Measurements from ENCODE around the gene TM4SF5. TPM values are rescaled to one million over a fixed set of nuclear protein-coding genes. Genes with fewer than 3 reads are reported as not detected.

Gene TM4SF5
- total RNA-seq, 1 donor from 2014 or later = not detected

- no peak for DNase-seq (ENCODE audit: low read depth, low spot score)
Measured at GRCh38 chr17:4788807-4789700, 17.4 kb downstream of the TM4SF5 start, which contains the start of gene GLTPD2. Gene GLTPD2 (plus strand): TSS chr17:4788964. CDS start chr17:4789012, 48 bp downstream.

DNA sequence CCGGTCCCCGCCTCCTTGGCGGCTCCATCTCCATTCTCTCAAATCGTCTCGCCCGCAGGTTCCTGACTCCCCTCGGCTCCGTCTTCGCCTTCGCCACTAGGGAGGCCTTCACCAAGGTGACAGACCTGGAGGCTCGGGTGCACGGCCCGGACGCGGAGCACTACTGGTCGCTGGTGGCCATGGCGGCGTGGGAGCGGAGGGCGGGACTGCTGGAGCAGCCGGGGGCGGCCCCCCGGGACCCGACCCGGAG, 17.9 kb downstream of the TM4SF5 start:
- no peak for DNase-seq (ENCODE audit: low read depth, low spot score)

GRCh38 chr17:4789951-4790704, 18.4 kb downstream of the TM4SF5 start:
- peak; percentile 48 for DNase-seq (ENCODE audit: low read depth, low spot score)

GRCh38 chr17:4790705-4791088, 19.0 kb downstream of the TM4SF5 start:
- no peak for DNase-seq (ENCODE audit: low read depth, low spot score)

DNA sequence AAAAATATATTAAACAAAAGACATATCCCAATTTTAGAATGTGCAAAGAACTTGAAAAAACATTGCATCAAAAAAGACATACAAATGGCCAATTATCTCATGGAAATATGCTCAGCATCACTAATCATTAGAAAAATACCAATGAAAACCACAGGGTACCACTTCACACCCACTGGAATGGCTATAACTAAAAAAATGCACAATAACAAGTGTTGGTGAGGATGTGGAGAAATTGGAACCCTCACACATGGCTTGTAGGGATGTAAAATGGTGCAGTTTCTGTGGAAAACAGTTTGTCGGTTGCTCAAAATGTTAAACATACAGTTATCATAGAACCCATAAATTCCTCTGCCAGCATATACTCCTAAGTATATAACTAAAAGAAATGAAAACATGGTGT, 23.5 kb downstream of the TM4SF5 start:
- DNase-seq (ENCODE audit: low read depth, low spot score) = no peak

GRCh38 chr17:4796552-4796920, 24.9 kb downstream of the TM4SF5 start:
- DNase-seq (ENCODE audit: low read depth, low spot score) = no peak

GRCh38 chr17:4800462-4801196, 28.9 kb downstream of the TM4SF5 start:
- no peak for DNase-seq (ENCODE audit: low read depth, low spot score)

DNA sequence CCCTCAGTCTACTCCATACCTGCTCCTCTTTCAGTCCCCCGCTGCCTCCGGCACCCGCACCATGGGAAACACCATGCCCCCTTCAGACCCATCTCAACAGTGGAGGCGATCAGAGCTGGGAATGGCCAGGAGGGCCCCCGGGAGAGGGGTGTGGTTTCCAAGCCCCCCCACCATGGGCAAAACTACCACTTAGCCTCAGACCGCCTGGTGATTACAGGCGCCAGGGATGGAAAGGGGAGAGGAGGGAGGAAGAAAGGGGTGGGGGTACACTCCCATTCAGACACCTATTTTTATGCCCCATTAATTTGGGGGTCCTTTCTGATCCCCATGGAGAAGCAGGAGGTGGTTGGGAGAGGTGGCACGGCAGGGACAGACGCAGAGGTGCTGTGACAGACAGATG, 30.5 kb downstream of the TM4SF5 start, which contains the start of gene C17orf114:
Gene C17orf114, minus strand, starts transcription at position 101 of the 400 bp plus-strand sequence.
- DNase-seq (ENCODE audit: low read depth, low spot score) = no peak

- no peak for DNase-seq (ENCODE audit: low read depth, low spot score)
Measured at GRCh38 chr17:4806456-4806776, 34.7 kb downstream of the TM4SF5 start.

GRCh38 chr17:4806777-4807604, 35.3 kb downstream of the TM4SF5 start, which contains the start of gene PLD2:
Gene PLD2 (plus strand): TSS chr17:4807152. CDS start chr17:4807773, 621 bp downstream.
- no peak for DNase-seq (ENCODE audit: low read depth, low spot score)

DNA sequence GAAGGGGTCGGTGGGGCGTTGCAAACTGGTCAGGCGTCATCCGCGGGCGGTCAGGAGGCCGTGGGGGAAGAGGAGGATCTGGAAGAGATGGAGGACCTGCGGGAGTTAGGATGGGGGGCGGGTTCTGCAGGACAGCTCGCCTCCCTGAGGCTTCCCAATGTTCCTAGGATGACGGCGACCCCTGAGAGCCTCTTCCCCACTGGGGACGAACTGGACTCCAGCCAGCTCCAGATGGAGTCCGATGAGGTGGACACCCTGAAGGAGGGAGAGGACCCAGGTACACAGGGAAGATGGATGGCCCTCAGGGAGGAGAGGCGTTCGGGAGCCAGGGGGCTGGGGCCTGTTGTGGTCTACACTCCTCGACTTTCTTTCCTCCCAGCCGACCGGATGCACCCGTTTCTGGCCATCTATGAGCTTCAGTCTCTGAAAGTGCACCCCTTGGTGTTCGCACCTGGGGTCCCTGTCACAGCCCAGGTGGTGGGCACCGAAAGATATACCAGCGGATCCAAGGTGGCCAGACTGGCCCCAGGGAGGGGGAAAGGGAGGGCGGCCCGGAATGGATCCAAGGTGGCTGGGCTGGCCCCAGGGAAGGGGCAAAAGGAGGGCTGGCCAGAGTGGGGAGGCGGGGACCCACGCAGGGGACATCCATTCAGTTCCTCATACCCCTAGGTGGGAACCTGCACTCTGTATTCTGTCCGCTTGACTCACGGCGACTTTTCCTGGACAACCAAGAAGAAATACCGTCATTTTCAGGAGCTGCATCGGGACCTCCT, 36.1 kb downstream of the TM4SF5 start:
- no peak for DNase-seq (ENCODE audit: low read depth, low spot score)

- DNase-seq (ENCODE audit: low read depth, low spot score) = no peak
Measured at GRCh38 chr17:4808378-4808767, 36.7 kb downstream of the TM4SF5 start.

DNA sequence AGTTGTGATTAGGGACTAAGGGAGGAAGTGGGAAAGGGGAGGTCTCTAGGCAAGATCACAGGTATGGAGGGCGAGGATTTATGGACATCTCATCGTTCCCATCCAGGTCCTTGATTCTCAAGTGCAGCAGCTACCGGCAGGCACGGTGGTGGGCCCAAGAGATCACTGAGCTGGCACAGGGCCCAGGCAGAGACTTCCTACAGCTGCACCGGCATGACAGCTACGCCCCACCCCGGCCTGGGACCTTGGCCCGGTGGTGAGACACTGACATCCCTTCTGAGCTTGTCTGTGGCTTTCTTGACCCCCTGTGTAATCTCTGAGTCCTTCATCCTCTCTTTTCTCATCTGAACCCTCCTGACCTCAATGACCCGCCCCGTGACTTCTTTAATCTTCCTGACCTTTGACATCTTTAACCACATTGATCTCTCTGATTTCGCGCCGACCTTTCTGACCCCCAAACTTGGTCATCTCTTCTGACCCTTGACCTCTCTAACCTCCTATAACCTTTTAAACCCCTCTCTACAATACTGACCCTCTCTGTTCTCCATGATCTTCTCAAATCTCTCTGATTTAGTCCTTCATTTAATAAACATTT, 39.1 kb downstream of the TM4SF5 start:
- no peak for DNase-seq (ENCODE audit: low read depth, low spot score)

DNA sequence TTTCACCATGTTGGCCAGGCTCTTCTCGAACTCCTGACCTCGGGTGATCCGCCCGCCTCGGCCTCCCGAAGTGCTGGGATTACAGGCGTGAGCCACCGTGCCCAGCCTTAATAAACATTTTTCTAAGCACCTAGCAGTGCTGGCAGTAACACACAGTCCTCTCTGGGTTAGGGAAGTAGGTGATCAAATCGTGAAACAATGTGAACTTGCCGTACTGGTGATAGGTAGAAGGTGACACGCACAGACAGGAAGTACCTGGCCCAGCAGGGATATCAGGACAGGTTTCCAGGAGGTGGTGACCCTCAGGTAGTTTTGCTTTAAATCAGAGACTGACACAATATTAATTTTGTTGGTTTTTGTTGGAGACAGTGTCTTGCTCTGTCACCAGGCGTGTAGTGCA, 39.8 kb downstream of the TM4SF5 start:
- DNase-seq (ENCODE audit: low read depth, low spot score) = no peak

GRCh38 chr17:4812690-4813089, 41.0 kb downstream of the TM4SF5 start:
- DNase-seq (ENCODE audit: low read depth, low spot score) = no peak

DNA sequence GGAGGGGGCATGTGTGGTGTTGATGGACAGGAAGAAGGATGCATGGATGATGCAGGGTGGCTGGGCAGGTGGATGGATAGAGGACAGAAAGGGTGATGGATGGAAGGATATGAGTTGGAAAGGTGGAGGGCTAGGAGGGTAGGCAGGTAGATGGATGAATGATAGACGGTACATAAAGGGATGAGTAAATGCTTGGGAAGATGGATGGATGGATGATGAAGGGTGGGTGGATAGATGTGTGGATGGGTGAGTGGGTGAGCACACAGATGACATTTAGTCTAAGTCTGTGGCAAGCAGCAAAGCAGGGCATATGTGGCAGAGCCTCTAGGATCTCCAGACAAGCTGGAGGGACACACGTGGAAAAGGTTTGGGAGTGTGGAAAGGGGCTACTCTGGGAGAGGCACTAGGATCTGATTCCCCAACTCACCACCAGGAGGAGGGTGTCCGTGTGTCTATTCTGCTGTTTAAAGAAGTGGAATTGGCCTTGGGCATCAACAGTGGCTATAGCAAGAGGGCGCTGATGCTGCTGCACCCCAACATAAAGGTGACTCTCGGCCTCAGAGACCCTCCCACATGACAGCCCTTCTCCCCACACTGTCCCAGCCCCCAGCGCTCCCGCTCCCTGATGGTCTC, 43.5 kb downstream of the TM4SF5 start:
- DNase-seq (ENCODE audit: low read depth, low spot score) = no peak

GRCh38 chr17:4816826-4817225, 45.1 kb downstream of the TM4SF5 start:
- no peak for DNase-seq (ENCODE audit: low read depth, low spot score)

DNA sequence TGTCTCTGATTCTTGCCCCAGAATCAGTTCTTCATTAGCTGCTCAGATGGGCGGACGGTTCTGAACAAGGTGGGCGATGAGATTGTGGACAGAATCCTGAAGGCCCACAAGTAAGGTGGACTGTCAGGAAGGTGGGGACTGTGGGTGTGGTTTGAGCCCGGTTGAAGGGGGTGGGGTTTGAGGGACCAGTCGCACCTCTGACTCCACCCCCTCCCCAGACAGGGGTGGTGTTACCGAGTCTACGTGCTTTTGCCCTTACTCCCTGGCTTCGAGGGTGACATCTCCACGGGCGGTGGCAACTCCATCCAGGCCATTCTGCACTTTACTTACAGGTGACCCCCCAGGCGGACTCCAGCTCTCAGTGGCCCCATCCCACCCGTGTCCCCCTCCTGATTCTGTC, 46.6 kb downstream of the TM4SF5 start:
- DNase-seq (ENCODE audit: low read depth, low spot score) = no peak

- no peak for DNase-seq (ENCODE audit: low read depth, low spot score)
Measured at GRCh38 chr17:4822835-4823234, 51.1 kb downstream of the TM4SF5 start.

Measured in pulmonary artery endothelial cell (primary cell).